22Rv1 (cell line): ENCODE results near the gene RPL13A.

Experiments used
- ZFX ChIP-seq: fragments of 450-650 bp; IDR thresholded peaks from 2 replicates; pipeline ENCODE4 v1.6.1; 2017; ENCODE audit warnings: antibody characterized with exemption, borderline replicate concordance
- TF ChIP-seq, protein P1 (sequence below): fragments of 450-650 bp; IDR thresholded peaks from 2 replicates; pipeline ENCODE4 v1.5.1; 2017; ENCODE audit warnings: mild to moderate bottlenecking

DNA sequence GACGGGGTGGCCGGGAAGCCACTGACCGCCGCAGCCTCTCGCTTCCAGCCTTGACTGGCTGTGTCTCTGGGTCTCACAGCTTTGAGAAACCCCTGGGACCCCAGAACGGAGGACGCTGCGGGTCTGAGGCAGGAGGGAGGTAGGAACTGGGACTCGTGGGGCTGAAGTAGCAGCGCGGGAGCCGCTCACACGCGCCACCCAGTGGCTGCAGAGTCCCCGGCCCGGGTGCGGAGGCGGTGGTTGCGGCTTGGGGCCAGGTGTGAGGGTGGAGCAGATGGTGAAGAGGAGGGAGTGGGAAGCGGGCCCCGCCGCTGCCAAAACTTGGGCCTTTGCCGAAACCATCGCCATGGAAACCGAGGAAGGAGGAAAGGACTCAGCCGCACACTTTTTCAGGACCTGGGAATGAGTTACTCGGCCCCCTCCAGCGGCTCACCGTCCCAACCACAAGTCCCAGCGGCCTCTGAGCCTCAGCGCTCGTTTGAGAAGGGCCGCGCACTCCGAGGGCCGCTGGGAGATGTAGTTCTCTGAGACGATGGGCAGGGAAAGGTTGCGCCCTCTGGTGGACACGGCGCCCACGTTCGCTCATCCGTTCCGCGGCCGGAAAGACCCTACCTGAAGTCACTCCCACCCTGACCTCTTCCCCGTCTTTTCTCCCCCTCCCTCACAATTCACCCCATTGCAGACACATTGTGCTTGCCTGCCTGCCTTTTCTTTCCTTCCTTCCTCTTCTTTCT, 43.9 kb upstream of the RPL13A start:
- TF ChIP-seq, protein P1, sequence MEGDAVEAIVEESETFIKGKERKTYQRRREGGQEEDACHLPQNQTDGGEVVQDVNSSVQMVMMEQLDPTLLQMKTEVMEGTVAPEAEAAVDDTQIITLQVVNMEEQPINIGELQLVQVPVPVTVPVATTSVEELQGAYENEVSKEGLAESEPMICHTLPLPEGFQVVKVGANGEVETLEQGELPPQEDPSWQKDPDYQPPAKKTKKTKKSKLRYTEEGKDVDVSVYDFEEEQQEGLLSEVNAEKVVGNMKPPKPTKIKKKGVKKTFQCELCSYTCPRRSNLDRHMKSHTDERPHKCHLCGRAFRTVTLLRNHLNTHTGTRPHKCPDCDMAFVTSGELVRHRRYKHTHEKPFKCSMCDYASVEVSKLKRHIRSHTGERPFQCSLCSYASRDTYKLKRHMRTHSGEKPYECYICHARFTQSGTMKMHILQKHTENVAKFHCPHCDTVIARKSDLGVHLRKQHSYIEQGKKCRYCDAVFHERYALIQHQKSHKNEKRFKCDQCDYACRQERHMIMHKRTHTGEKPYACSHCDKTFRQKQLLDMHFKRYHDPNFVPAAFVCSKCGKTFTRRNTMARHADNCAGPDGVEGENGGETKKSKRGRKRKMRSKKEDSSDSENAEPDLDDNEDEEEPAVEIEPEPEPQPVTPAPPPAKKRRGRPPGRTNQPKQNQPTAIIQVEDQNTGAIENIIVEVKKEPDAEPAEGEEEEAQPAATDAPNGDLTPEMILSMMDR: peak; percentile 99
- no peak for TF ChIP-seq ZFX
